K562 (cell line): ENCODE measurements around the gene LAIR2. TPM values are rescaled to one million over a fixed set of nuclear protein-coding genes. Genes with fewer than 3 reads are reported as not detected.

ENCODE experiments used
- ATAC-seq: fragments of 200-7000 bp; cut with Tn5 transposase; 3 replicates; pipeline ENCODE4 v1.9.1; 2020; ENCODE audit warnings: moderate library complexity
- BruUV-seq: library from RNA; stranded (reverse); fragments of 400-500 nt; replicated peaks from 2 replicates; lab custom pipeline; 2021; lab: Mats Ljungman, UMichigan
- CTCF ChIA-PET: fragments of 300-600 bp; formaldehyde crosslinking; extraction: SDS; loops from one replicate; lab custom pipeline; 2021; ENCODE audit warnings: low intra/inter-chr PET ratio; lab: Yijun Ruan, JAX
- POLR2A ChIA-PET: fragments of 300-600, 350-650 bp; sonication (Branson Sonifier 250); formaldehyde crosslinking; extraction: SDS; loops from one replicate; lab custom pipeline; 2021; ENCODE audit warnings: antibody characterized with exemption, inconsistent platforms; lab: Yijun Ruan, JAX
- DNase-seq, 4 experiments: peaks; one replicate each; pipeline versions ENCODE4 v3.0.0 to v3.0.0-alpha.2; 2011 to 2018; ENCODE audit warnings: low spot score in 3 of 4, mixed read lengths in 3 of 4; ENCODE audit errors: extremely low read depth in 1 of 4
- FAIRE-seq: peaks from 2 replicates; lab custom pipeline; 2011; peaks lifted over from hg19 to GRCh38; lab: Jason Lieb, UNC
- H2AFZ ChIP-seq: 2 replicates; pipeline ENCODE4 v1.6.0; 2011; ENCODE audit warnings: low read depth, low read length, control low read depth, inconsistent platforms
- H3K27ac ChIP-seq: fragments of 200-600 bp; 3 replicates; pipeline ENCODE4 v1.8.0; 2011; ENCODE audit warnings: low read depth, mild to moderate bottlenecking, control low read depth, inconsistent platforms, low read length, moderate library complexity, mixed read lengths; ENCODE audit errors: extremely low read depth
- H3K27me3 ChIP-seq, 2 experiments: fragments of 300-600 bp in 1 of 2; 2 replicates in 1 of 2; 3 replicates in 1 of 2; pipeline versions ENCODE4 v1.6.0 to v1.8.0; 2011; ENCODE audit warnings: inconsistent platforms in 2 of 2, low read length in 2 of 2, mild to moderate bottlenecking in 1 of 2, mixed read lengths in 1 of 2, moderate library complexity in 1 of 2; ENCODE audit not compliant: control insufficient read depth in 2 of 2, insufficient read depth in 2 of 2
- H3K36me3 ChIP-seq: fragments of 300-600 bp; 3 replicates; pipeline ENCODE4 v1.8.0; 2011; ENCODE audit warnings: mild to moderate bottlenecking, low read length, inconsistent platforms; ENCODE audit not compliant: control insufficient read depth, insufficient read depth
- H3K4me1 ChIP-seq, 2 experiments: fragments of 200-600 bp in 1 of 2; replicated peaks in 1 of 2; 2 replicates in 1 of 2; 3 replicates in 1 of 2; pipeline versions ENCODE4 v1.5.1 to v1.8.0; 2011; ENCODE audit warnings: inconsistent platforms in 2 of 2, low read length in 2 of 2, mild to moderate bottlenecking in 1 of 2, mixed read lengths in 1 of 2, moderate library complexity in 1 of 2; ENCODE audit not compliant: control insufficient read depth in 2 of 2, insufficient read depth in 2 of 2
- H3K4me2 ChIP-seq: 2 replicates; pipeline ENCODE4 v1.6.1; 2011; ENCODE audit warnings: low read length, control low read depth, inconsistent platforms, mixed read lengths; ENCODE audit not compliant: insufficient read depth
- H3K4me3 ChIP-seq: fragments of 200-600 bp; sonication (generic), shearing (Covaris generic); 2 replicates; pipeline ENCODE4 v1.5.1; 2016; ENCODE audit warnings: control low read depth, inconsistent platforms
- H3K79me2 ChIP-seq: fragments of 200-600 bp; 3 replicates; pipeline ENCODE4 v1.8.0; 2011; ENCODE audit warnings: low read length, inconsistent platforms; ENCODE audit not compliant: control insufficient read depth, insufficient read depth
- H3K9ac ChIP-seq, 2 experiments: 2 replicates each; pipeline versions ENCODE4 v1.6.0 to v1.6.1; 2011; ENCODE audit warnings: low read depth in 2 of 2, low read length in 2 of 2, control low read depth in 1 of 2, inconsistent platforms in 1 of 2, mild to moderate bottlenecking in 1 of 2, mixed read lengths in 1 of 2; ENCODE audit not compliant: insufficient read depth in 1 of 2
- H3K9me1 ChIP-seq: one replicate; pipeline ENCODE4 v1.6.0; 2011; ENCODE audit warnings: inconsistent platforms, mild to moderate bottlenecking, low read length, moderate library complexity; ENCODE audit not compliant: control insufficient read depth, insufficient read depth
- H3K9me3 ChIP-seq: replicated peaks from 2 replicates; pipeline ENCODE4 v1.5.1; 2011; ENCODE audit warnings: low read depth, low read length, inconsistent platforms; ENCODE audit not compliant: control insufficient read depth, insufficient read depth
- H4K20me1 ChIP-seq: replicated peaks from 2 replicates; pipeline ENCODE4 v1.6.1; 2011; ENCODE audit warnings: low read length, inconsistent platforms, mixed read lengths; ENCODE audit not compliant: control insufficient read depth, insufficient read depth
- CXXC5 ChIP-seq: fragments of 250-450 bp; sonication (Bioruptor Pico); IDR thresholded peaks from 2 replicates; pipeline ENCODE4 v1.8.0; 2022; ENCODE audit warnings: inconsistent platforms, mild to moderate bottlenecking, moderate library complexity
- POLR2AphosphoS5 ChIP-seq: IDR thresholded peaks from 2 replicates; pipeline ENCODE4 v1.6.1; 2011; ENCODE audit warnings: mild to moderate bottlenecking, low read depth, low read length, moderate library complexity; ENCODE audit not compliant: control insufficient read depth, insufficient read depth
- POLR2B ChIP-seq: fragments of 450-650 bp; IDR thresholded peaks from 2 replicates; pipeline ENCODE4 v1.6.1; 2018; ENCODE audit warnings: low read depth; ENCODE audit not compliant: partially characterized antibody
- ZBTB5 ChIP-seq: fragments of 450-650 bp; IDR thresholded peaks from 2 replicates; pipeline ENCODE4 v1.6.1; 2017; ENCODE audit warnings: antibody characterized with exemption
- ZC3H4 ChIP-seq: sonication (generic); formaldehyde crosslinking; IDR thresholded peaks from 2 replicates; pipeline ENCODE4 v1.9.0; 2021; ENCODE audit warnings: missing genetic modification reagents, borderline replicate concordance
- ZFX ChIP-seq: sonication (generic); formaldehyde crosslinking; IDR thresholded peaks from 2 replicates; pipeline ENCODE4 v1.8.0; 2022; ENCODE audit warnings: mild to moderate bottlenecking, missing genetic modification reagents, moderate library complexity
- WGBS: fragments of 100-300 bp; shearing (Covaris generic); methylation state at CpG from one replicate; pipeline ENCODE4 v1.1.6; 2016; ENCODE audit warnings: low coverage, mixed read lengths; ENCODE audit not compliant: insufficient coverage; ENCODE audit errors: missing lambda C conversion rate; 5-methylcytosine and 5-hydroxymethylcytosine counted together
- in situ Hi-C: fragments of 300-500 bp; cut with MboI; formaldehyde crosslinking; loops from 4 replicates; pipeline ENCODE4 v1.15.0; 2018; ENCODE audit warnings: inconsistent platforms, mixed read lengths
- intact Hi-C: fragments of 100-400 bp; cut with micrococcal nuclease; formaldehyde crosslinking; loops from 2 replicates; pipeline ENCODE4 v1.14.2; 2022
- polyA plus RNA-seq, 8 experiments: library from polyadenylated mRNA; depleted of rRNA in 4 of 8; stranded (reverse) in 5 of 8; unstranded in 3 of 8; fragments of >200 nt; fragmentation: Nextera tagmentation in 2 of 8; fragmentation: Illumina TruSeq in 1 of 8; extraction: Ambion mirVana in 2 of 8; extraction: Trizol in 1 of 8; gene quantifications; 2 replicates each; pipeline versions ENCODE4 v1.2.1 to v1.2.3, GENCODE V29; 2011 to 2014; ENCODE audit warnings: inconsistent platforms in 1 of 8, missing spikeins in 1 of 8
- total RNA-seq, 7 experiments: library from RNA; depleted of rRNA in 6 of 7; stranded (reverse); fragments of >200 nt in 6 of 7; fragmentation: Illumina TruSeq in 2 of 7; extraction: Trizol in 2 of 7; gene quantifications; 2 replicates each; pipeline versions ENCODE4 v1.2.1 to v1.2.3, GENCODE V29; 2011 to 2021; ENCODE audit warnings: low replicate concordance in 1 of 7
- TF ChIP-seq, protein P1 (sequence below), 2 experiments: fragments of 450-650 bp in 1 of 2; sonication (generic) in 1 of 2; formaldehyde crosslinking in 1 of 2; IDR thresholded peaks in 1 of 2; conservative IDR thresholded peaks in 1 of 2; 2 replicates each; pipeline versions ENCODE4 v1.6.1 to v1.8.1; 2016 to 2023; ENCODE audit warnings: mild to moderate bottlenecking in 2 of 2, moderate library complexity in 2 of 2, inconsistent platforms in 1 of 2, missing genetic modification reagents in 1 of 2
- TF ChIP-seq, protein P2 (sequence below), 3 experiments: fragments of 200-800 bp in 1 of 3; sonication (Bioruptor generic) in 1 of 3; sonication (generic) in 1 of 3; formaldehyde crosslinking in 1 of 3; IDR thresholded peaks; 2 replicates each; pipeline versions ENCODE4 v1.6.1 to v1.8.0; 2016 to 2022; ENCODE audit warnings: mild to moderate bottlenecking in 2 of 3, missing compliant biosample characterization in 2 of 3, missing genetic modification characterization in 2 of 3, missing genetic modification reagents in 1 of 3

The LAIR2 gene
- total and polyA plus RNA-seq, 9 of the 15 experiments (the other 6 are each of a cell fraction or from before 2014, with no cell fraction given): not detected

DNA sequence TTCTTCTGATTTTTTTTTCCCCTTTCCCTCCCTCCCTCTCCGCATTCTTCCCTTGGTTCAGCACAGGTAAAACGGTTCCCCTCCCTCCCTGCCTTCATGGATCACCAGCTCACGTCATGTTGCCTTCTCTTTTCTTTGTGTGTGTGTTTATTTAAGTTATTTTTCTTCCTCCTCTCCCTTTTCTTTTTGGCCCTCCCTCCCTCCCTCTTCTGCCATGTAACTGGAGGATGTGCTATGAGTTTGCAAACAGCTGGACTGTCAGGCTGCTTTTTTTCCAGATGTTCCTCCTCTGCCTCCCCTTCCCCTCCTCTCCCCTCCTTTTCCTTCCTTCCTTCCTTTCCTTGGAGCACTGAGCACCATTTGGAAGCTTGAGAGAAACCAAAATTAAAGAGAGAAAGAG, 41.0 kb upstream of the LAIR2 start:
- no peaks in the 10 kb centered on the region for H3K79me2 ChIP-seq
- intact Hi-C loops (no loop called here), in situ Hi-C loops (no loop called here)
- no peak overlapping the region for H3K4me3 ChIP-seq
- H3K9me3 ChIP-seq: no peaks in the 10 kb centered on the region
- DNase-seq (no peak), ATAC-seq (no peak), FAIRE-seq (no peak)
- WGBS: 0% methylated on average over 1 of the region's 3 CpGs
- no peaks in the 10 kb centered on the region for H3K27me3 ChIP-seq
- peaks cover 58% of the 10 kb centered on the region for H3K36me3 ChIP-seq
- no peak overlapping the region for H3K9ac ChIP-seq
- peaks cover 14% of the 10 kb centered on the region; the same call in 1 of the 2 replicates for H4K20me1 ChIP-seq
- no peak overlapping the region for H3K4me2 ChIP-seq
- no peak overlapping the region for H2AFZ ChIP-seq
- no TSS peak for BruUV-seq
- H3K9me1 ChIP-seq: no peaks in the 10 kb centered on the region
- H3K27ac ChIP-seq: no peak overlapping the region
- peaks cover 0 to 43% of the 10 kb centered on the region in 2 experiments; a peak in 2 of 5 replicates for H3K4me1 ChIP-seq
- TF ChIP-seq ZBTB5: no peak
- POLR2A ChIA-PET: interaction anchor here (0.6 to 2.1 kb wide), 2 partner anchors 13 to 260 kb away, joined by 4 to 11 read pairs; partner anchors contain the start of gene LENG8
- CTCF ChIA-PET: no interaction called here

DNA sequence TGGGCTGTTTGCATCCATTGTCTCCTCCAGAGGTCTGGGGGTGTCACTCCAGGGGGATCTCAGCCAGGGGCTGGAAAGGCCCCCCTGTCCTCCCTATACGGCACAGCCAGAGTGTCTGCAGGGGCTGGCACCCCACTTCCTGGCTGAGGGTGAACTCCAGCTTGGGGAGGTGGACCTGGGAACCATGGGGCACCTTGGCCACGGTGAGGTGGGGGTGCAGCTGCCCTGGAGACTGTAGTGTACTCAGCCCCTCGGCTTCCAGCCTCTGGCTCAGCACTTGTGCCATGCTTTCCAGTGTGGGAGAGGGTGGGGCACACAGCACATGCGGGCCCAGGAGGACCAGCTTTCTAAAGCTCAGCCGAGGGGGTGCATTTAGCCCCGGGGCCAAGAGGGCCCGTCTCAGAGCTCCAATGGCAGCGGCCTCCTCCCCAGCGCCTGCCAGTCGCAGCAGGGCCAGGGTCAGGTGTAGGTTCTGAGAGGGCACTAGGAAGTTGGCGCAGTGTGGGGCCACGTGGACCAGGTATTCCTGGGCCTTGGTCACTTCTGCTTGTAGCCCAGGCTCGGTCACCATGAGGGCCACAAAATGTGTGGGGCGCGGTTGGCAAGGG, 40.5 kb upstream of the LAIR2 start:
- in situ Hi-C loops: no loop called here
- no peaks in the 10 kb centered on the region for H3K9me1 ChIP-seq
- BruUV-seq: TSS peak; percentile 75
- no peaks in the 10 kb centered on the region for H3K79me2 ChIP-seq
- no peak overlapping the region for H2AFZ ChIP-seq
- no peak overlapping the region for H3K4me3 ChIP-seq
- H3K27ac ChIP-seq: no peak overlapping the region
- ATAC-seq: no peak
- peak overlapping the region in 1 of 2 experiments; percentile 90; a peak in 2 of 4 replicates for H3K9ac ChIP-seq
- no peaks in the 10 kb centered on the region for H3K9me3 ChIP-seq
- H3K4me2 ChIP-seq: no peak overlapping the region
- no peaks in the 10 kb centered on the region for H3K27me3 ChIP-seq
- ChIA-PET POLR2A (interaction anchor here (2.0 to 2.1 kb wide), 2 partner anchors 8 to 14 kb away, joined by 11 to 34 read pairs; partner anchors contain the start of gene LENG8), CTCF (no interaction called here)
- peaks cover 14% of the 10 kb centered on the region; the same call in 1 of the 2 replicates for H4K20me1 ChIP-seq
- no peak for FAIRE-seq
- DNase-seq: peak in 1 of 4 experiments; percentile 5
- 91% methylated on average over 15 of the region's 15 CpGs for WGBS
- H3K4me1 ChIP-seq: peaks cover 0 to 43% of the 10 kb centered on the region in 2 experiments; a peak in 2 of 5 replicates
- H3K36me3 ChIP-seq: peaks cover 53% of the 10 kb centered on the region
- intact Hi-C loops: no loop called here
- TF ChIP-seq POLR2B: peak; percentile 66
- TF ChIP-seq CXXC5 (CRISPR knock-in tag): no peak
- TF ChIP-seq, protein P1, sequence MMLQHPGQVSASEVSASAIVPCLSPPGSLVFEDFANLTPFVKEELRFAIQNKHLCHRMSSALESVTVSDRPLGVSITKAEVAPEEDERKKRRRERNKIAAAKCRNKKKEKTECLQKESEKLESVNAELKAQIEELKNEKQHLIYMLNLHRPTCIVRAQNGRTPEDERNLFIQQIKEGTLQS (IDR thresholded peaks at IDR 0.05): no peak
- TF ChIP-seq, protein P1 (CRISPR knock-in tag; conservative IDR thresholded peaks at IDR 0.05): no peak
- 0 out of 2 replicates have a peak, but pooled peaks have one; percentile 10 for TF ChIP-seq POLR2AphosphoS5
- TF ChIP-seq ZC3H4 (CRISPR knock-in tag): 0 out of 2 replicates have a peak, but pooled peaks have one; percentile 55
- TF ChIP-seq, protein P2, sequence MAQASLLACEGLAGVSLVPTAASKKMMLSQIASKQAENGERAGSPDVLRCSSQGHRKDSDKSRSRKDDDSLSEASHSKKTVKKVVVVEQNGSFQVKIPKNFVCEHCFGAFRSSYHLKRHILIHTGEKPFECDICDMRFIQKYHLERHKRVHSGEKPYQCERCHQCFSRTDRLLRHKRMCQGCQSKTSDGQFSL (CRISPR knock-in tag; IDR thresholded peaks at IDR 0.05): 0 out of 2 replicates have a peak, but pooled peaks have one; percentile 18
- TF ChIP-seq, protein P2 (tag; IDR thresholded peaks at IDR 0.05): no peak; a peak in 1 of 4 replicates
- peak; percentile 32; the same call in 1 of the 2 replicates for TF ChIP-seq ZFX
